ENCODE measurements around the gene KLK5.
"Not testable (repeated sequence)": the region's sequence is repeated elsewhere in the genome, so short reads cannot be mapped to it uniquely, and the experiment has no call there.

Gene KLK5, protein sequence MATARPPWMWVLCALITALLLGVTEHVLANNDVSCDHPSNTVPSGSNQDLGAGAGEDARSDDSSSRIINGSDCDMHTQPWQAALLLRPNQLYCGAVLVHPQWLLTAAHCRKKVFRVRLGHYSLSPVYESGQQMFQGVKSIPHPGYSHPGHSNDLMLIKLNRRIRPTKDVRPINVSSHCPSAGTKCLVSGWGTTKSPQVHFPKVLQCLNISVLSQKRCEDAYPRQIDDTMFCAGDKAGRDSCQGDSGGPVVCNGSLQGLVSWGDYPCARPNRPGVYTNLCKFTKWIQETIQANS

GRCh38 chr19:50952910-50953309 lies at the start of gene KLK5:
KLK5 (minus strand) TSS chr19:50953038; CDS start chr19:50952657, 381 bp downstream.
- DNase-seq (ENCODE audit: low read depth, low spot score), result no peak

- no peak for DNase-seq (ENCODE audit: low read depth, low spot score)
These were observed 49.3 kb upstream of the KLK5 start for GRCh38 chr19:51002089-51002532.

GRCh38 chr19:51001515-51001914 lies 48.7 kb upstream of the KLK5 start, which contains the start of gene KLK8:
KLK8 (minus strand) TSS chr19:51001604; CDS start chr19:51001167, 437 bp downstream.
- no peak for DNase-seq (ENCODE audit: low read depth, low spot score)

DNA sequence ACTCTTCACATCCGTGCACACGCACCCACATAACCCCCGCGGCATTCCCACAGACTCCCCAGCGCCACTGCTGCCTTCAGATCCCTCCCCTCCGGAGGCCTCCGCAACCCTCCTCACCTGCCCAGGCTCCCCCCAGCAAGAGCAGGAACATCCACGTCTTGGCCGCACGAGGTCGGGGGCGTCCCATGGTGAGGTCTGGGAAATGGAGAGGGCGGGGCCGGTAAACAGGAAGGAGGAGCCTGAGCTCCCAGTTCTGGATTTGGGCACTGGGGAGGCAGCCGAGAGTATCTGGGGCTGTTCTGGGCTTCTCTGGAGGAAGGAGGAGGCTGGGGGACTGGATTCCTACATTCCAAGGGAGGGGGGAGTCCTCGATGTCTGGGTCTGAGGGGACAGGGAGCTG lies 48.1 kb upstream of the KLK5 start:
- no peak for DNase-seq (ENCODE audit: low read depth, low spot score)

GRCh38 chr19:51000426-51000825 lies 47.6 kb upstream of the KLK5 start:
- no peak for DNase-seq (ENCODE audit: low read depth, low spot score)

GRCh38 chr19:50998686-50999085 lies 45.8 kb upstream of the KLK5 start:
- DNase-seq (ENCODE audit: low read depth, low spot score), result no peak

GRCh38 chr19:50998061-50998460 lies 45.2 kb upstream of the KLK5 start:
- DNase-seq (ENCODE audit: low read depth, low spot score), result no peak

DNA sequence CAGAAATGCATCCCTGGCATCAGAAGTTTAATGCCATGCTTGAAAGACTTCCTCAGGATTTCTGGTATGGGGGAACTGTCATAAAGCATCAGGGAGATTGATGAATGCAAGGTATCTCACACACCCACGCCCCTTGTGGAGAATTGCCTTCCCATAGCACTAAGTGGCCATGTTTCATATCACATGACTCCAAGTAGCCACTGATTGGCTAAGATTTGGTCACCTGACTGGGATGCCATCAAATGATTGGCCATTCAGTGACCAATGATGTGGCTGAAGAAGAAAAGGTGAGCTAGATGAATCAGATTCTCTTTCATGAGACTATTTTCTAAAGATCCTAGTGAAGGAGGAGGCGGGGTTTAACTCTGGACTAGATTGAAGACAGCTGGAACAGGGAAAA lies 41.3 kb upstream of the KLK5 start:
- DNase-seq (ENCODE audit: low read depth, low spot score), result no peak

DNA sequence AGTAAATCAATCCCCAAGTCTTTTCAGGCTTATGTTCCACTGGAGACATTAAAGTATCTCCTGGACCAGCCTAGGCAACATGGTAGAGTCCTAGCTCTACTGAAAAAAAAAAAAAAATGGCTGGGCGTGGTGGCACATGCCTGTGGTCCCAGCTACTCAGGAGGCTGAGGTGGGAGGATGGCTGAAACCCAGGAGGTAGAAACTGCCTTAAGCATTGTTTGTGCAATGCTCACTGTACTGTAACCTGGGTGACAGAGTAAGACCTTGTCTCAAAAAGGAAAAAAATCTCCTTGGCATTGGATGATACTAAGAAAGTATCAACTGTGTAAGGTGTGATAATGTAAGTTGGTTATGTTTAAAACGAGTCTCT lies 39.8 kb upstream of the KLK5 start:
- DNase-seq (ENCODE audit: low read depth, low spot score), result no peak

DNA sequence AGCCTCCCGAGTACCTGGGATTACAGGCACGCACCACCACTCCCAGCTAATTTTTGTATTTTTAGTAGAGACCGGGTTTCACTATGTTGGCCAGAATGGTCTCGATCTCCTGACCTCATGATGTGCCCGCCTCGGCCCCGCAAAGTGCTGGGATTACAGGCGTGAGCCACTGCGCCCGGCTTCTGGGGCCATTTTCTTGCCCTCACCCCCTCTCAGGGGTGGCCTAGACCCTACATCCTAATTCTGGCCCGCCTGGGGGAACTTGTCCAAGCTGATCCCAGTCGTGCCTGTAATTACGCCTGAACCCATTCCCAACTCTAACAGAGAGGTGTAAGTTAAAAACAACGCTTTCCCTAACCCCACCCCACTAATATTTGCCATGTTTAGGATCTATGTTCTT lies 31.6 kb upstream of the KLK5 start:
- not testable (repeated sequence) for DNase-seq (ENCODE audit: low read depth, low spot score)

DNA sequence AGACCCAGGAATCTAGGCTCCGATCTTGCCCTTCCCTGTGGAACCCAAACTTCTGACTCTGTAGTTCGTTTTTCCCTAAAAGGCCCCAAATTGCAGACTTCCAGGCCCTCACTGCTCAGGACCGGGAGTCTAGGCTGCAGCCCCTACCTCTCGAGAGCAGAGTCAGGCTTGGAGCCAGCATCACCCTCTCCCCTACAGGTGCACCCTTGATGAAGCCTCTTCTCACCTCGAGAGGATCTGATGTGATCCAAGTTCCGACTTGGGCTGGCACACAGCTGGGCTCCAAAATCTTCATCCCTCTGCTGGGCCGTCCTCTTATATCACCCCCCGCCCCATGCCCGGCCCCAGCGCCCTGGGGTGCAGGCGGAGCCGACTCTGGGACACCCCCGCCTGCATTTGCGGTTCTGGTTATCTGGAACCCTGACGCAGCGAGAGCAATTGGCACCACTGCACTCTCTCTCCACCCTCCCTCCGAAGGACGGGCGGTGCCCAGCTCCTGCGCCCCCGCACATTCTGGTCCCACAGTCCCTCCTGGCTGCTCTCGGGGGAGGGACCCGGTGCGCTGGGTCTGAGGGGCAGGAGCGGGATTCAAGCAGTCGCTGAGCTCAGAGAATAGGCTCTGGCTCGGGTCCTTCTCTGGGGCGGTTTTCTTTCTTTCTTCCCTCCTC lies 30.9 kb upstream of the KLK5 start, which contains the start of gene KLK7:
TSS of gene KLK7 (minus strand) at position 293 of the 668 bp plus-strand sequence. CDS start 1,518 bp downstream, outside the sequence.
- no peak for DNase-seq (ENCODE audit: low read depth, low spot score)

DNA sequence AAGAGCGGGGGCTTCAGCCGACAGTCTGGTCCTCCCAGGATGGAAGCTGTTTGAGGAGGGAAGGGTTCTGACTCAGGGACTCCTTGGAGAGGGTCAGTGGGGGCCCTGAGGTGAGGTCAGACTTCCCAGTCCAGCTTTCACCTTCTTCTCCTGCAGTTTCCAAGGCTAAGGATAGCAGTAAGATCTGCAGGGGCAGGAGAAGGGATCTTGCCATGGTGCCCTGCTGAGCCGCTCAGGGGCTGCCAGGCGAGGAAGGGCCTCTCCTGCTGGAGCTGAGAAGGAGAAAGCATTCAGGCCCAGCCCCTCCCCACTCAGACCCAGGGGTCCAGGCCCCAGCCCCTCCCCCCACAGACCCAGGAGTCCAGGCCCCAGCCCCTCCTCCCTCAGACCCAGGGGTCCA lies 29.3 kb upstream of the KLK5 start:
- no peak for DNase-seq (ENCODE audit: low read depth, low spot score)

- DNase-seq (ENCODE audit: low read depth, low spot score), result no peak
These were observed 28.8 kb upstream of the KLK5 start for GRCh38 chr19:50981587-50982146.

GRCh38 chr19:50980208-50980607 lies 27.4 kb upstream of the KLK5 start:
- no peak for DNase-seq (ENCODE audit: low read depth, low spot score)

GRCh38 chr19:50979758-50980157 lies 26.9 kb upstream of the KLK5 start:
- DNase-seq (ENCODE audit: low read depth, low spot score), result no peak

GRCh38 chr19:50978772-50979390 lies 26.0 kb upstream of the KLK5 start:
- no peak for DNase-seq (ENCODE audit: low read depth, low spot score)

DNA sequence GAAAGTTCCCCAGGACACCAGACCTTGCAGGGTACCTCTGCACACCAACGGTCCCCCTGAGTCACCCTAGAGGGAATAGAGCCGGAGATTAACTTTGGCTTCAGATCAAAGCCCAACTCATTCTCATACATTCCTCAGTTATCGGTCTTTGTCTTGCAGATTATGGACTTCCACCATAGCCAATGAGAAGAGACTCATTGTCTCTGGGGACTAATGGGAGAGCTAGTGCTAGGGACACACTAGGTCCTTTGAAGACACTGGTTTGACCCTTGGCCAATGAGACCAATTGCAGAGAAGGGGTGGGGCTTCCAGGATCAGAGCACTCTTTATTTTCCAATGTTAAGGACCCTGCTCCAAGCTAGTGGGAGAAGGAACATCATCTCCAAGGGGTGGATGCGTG lies 24.8 kb upstream of the KLK5 start:
- DNase-seq (ENCODE audit: low read depth, low spot score), result no peak

DNA sequence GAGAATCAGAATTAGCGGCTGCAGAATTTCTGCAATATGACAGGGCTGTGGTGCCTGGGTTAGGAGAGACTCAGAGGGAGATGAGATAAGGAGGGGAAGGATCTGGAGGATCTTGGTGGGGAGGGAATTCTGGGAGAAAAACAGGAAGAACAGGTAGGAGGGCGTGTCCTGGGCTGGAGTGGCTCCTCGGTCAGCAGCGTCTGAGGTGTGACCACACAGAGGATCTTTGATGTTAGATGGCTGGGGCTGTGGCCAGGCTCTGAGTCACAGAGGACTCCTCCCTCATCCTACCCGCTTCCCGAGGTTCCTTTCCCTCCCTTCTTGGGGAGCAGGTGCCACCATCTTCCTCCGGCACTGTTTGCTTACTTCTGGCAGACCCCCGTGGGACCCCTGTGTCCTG lies 22.9 kb upstream of the KLK5 start:
- DNase-seq (ENCODE audit: low read depth, low spot score), result no peak

GRCh38 chr19:50974702-50975556 lies 22.1 kb upstream of the KLK5 start:
- no peak for DNase-seq (ENCODE audit: low read depth, low spot score)

GRCh38 chr19:50972795-50973376 lies 20.0 kb upstream of the KLK5 start:
- no peak for DNase-seq (ENCODE audit: low read depth, low spot score)

DNA sequence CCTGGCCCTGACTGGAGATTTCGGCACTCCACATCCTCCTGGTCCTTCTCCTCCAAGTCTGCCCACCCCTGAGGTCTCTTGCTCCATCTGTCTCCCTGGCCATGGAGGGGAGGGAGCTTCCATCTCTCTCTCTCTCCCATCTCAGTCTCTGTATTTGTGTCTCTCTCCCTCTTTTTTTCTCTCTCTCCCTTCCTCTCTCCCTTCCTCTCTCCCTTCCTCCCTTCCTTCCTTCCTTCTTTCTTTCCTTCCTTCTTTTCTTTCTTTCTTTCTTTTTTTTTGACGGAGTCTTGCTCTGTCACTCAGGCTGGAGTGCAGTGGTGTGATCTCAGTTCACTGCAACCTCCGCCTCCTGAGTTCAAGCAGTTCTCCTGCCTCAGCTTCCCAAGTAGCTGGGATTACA lies 17.0 kb upstream of the KLK5 start:
- not testable (repeated sequence) for DNase-seq (ENCODE audit: low read depth, low spot score)
